ENCODE measurements around the gene CTDSPL.

Gene CTDSPL

GRCh38 chr3:37816271-37816670 is 45.4 kb upstream of the CTDSPL start:
- TF ChIP-seq EP300 (IDR thresholded peaks at IDR 0.05; ENCODE audit: borderline replicate concordance) (no peak), CEBPB (IDR thresholded peaks at IDR 0.05) (no peak), REST (IDR thresholded peaks at IDR 0.05; ENCODE audit: low read depth) (no peak), MAX (IDR thresholded peaks at IDR 0.05) (no peak), YY1 (IDR thresholded peaks at IDR 0.05; ENCODE audit: low read depth) (no peak), TCF12 (IDR thresholded peaks at IDR 0.05; ENCODE audit: low read depth) (no peak), TEAD4 (IDR thresholded peaks at IDR 0.05) (no peak), FOXM1 (IDR thresholded peaks at IDR 0.05; ENCODE audit: borderline replicate concordance, low read depth) (no peak), EGR1 (IDR thresholded peaks at IDR 0.05) (no peak), RAD21 (IDR thresholded peaks at IDR 0.05; ENCODE audit: low read depth) (no peak), ZBTB7A (IDR thresholded peaks at IDR 0.05; ENCODE audit: low read depth) (no peak), CREB1 (IDR thresholded peaks at IDR 0.05; ENCODE audit: low read depth) (no peak), TAF1 (IDR thresholded peaks at IDR 0.05; ENCODE audit: low read depth) (no peak), USF1 (IDR thresholded peaks at IDR 0.05) (no peak), NFIC (IDR thresholded peaks at IDR 0.05) (no peak)

- TF ChIP-seq TAF1 (IDR thresholded peaks at IDR 0.05; ENCODE audit: low read depth) (no peak), USF1 (IDR thresholded peaks at IDR 0.05) (no peak), ZBTB7A (IDR thresholded peaks at IDR 0.05; ENCODE audit: low read depth) (no peak), EP300 (IDR thresholded peaks at IDR 0.05; ENCODE audit: borderline replicate concordance) (no peak), YY1 (IDR thresholded peaks at IDR 0.05; ENCODE audit: low read depth) (no peak), RAD21 (IDR thresholded peaks at IDR 0.05; ENCODE audit: low read depth) (no peak), FOXM1 (IDR thresholded peaks at IDR 0.05; ENCODE audit: borderline replicate concordance, low read depth) (no peak), REST (IDR thresholded peaks at IDR 0.05; ENCODE audit: low read depth) (no peak), CREB1 (IDR thresholded peaks at IDR 0.05; ENCODE audit: low read depth) (no peak), MAX (IDR thresholded peaks at IDR 0.05) (no peak), CEBPB (IDR thresholded peaks at IDR 0.05) (no peak), EGR1 (IDR thresholded peaks at IDR 0.05) (no peak), TCF12 (IDR thresholded peaks at IDR 0.05; ENCODE audit: low read depth) (no peak), NFIC (IDR thresholded peaks at IDR 0.05) (no peak), TEAD4 (IDR thresholded peaks at IDR 0.05) (no peak)
Measured at GRCh38 chr3:37819591-37819990, 42.1 kb upstream of the CTDSPL start.

GRCh38 chr3:37820286-37820685 is 41.4 kb upstream of the CTDSPL start:
- TF ChIP-seq CREB1 (IDR thresholded peaks at IDR 0.05; ENCODE audit: low read depth) (no peak), TAF1 (IDR thresholded peaks at IDR 0.05; ENCODE audit: low read depth) (no peak), YY1 (IDR thresholded peaks at IDR 0.05; ENCODE audit: low read depth) (no peak), TEAD4 (IDR thresholded peaks at IDR 0.05) (no peak), EP300 (IDR thresholded peaks at IDR 0.05; ENCODE audit: borderline replicate concordance) (no peak), ZBTB7A (IDR thresholded peaks at IDR 0.05; ENCODE audit: low read depth) (no peak), TCF12 (IDR thresholded peaks at IDR 0.05; ENCODE audit: low read depth) (no peak), FOXM1 (IDR thresholded peaks at IDR 0.05; ENCODE audit: borderline replicate concordance, low read depth) (no peak), NFIC (IDR thresholded peaks at IDR 0.05) (no peak), MAX (IDR thresholded peaks at IDR 0.05) (no peak), USF1 (IDR thresholded peaks at IDR 0.05) (no peak), CEBPB (IDR thresholded peaks at IDR 0.05) (no peak), RAD21 (IDR thresholded peaks at IDR 0.05; ENCODE audit: low read depth) (no peak), REST (IDR thresholded peaks at IDR 0.05; ENCODE audit: low read depth) (no peak), EGR1 (IDR thresholded peaks at IDR 0.05) (no peak)
